T-helper 2 cell treated with Interferon-gamma antibody and Interleukin-4, amounts not matched to agents 5 μg/mL and 100 μg/mL, for 36 hours (primary cell): ENCODE results near the gene CAPN12.
A peak's percentile ranks its signal among the peaks of the same experiment; 100 is the strongest.

Experiments
- DNase-seq: peaks from one replicate; pipeline ENCODE4 v3.0.0; 2021; ENCODE audit warnings: low spot score
- H3K27ac Mint-ChIP-seq: one replicate; pipeline ENCODE4 v1.8.0; 2021; ENCODE audit warnings: mild to moderate bottlenecking, mixed read lengths
- H3K27me3 Mint-ChIP-seq: one replicate; pipeline ENCODE4 v1.8.0; 2021; ENCODE audit warnings: low read depth, mixed read lengths
- H3K36me3 Mint-ChIP-seq: one replicate; pipeline ENCODE4 v1.8.0; 2021; ENCODE audit warnings: low read depth, mixed read lengths
- H3K4me1 Mint-ChIP-seq: one replicate; pipeline ENCODE4 v1.8.0; 2021; ENCODE audit warnings: low read depth, mixed read lengths
- H3K4me3 Mint-ChIP-seq: one replicate; pipeline ENCODE4 v1.8.0; 2022; ENCODE audit warnings: mild to moderate bottlenecking, moderate library complexity, mixed read lengths
- H3K9me3 Mint-ChIP-seq: one replicate; pipeline ENCODE4 v1.8.0; 2021; ENCODE audit warnings: mixed read lengths

Gene CAPN12

DNA sequence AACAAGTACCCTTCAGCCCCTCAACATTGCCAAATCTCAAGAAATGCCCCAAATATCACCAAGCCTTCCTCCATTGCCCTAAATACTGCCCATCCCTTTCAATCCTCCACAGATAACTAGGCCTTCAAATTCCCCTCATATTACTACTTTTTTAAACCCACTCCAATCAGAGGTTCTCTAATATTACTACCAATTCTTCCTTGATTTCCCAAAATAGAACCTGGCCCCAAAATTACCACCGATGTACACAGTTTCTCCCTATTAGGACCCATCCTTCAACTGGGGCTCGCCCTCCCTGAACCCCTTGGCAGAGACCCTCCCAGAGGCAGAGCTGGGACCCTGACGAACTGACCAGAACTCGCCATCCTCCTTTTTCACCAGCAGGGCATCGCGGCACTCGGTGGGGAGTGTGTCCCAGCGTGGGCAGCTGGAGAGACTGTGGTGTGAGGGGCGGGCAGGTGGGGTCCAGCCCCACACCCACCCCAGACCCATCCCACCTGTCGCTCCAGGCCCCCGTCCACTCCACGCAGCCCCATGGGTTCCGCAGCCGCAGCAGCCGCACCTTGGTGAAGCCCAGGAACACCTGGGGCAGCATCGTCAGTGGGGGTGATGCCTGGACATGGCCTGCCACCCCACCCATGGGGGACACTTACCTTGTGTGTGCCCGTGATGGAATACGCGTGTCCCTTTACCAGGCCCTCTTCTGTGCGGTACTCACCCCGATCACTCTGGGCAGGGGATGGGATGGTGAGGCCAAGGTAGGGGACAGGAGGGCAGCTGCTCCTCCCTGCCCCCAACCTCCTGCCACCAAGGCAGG, 6.1 kb downstream of the CAPN12 start:
- Mint-ChIP-seq H3K4me3 (peak overlapping the region; percentile 49), H3K27ac (peak overlapping the region; percentile 45), H3K36me3 (peaks cover 3% of the 10 kb centered on the region), H3K9me3 (no peaks in the 10 kb centered on the region), H3K4me1 (peaks cover 33% of the 10 kb centered on the region), H3K27me3 (peaks cover 5% of the 10 kb centered on the region)
- DNase-seq, result no peak

DNA sequence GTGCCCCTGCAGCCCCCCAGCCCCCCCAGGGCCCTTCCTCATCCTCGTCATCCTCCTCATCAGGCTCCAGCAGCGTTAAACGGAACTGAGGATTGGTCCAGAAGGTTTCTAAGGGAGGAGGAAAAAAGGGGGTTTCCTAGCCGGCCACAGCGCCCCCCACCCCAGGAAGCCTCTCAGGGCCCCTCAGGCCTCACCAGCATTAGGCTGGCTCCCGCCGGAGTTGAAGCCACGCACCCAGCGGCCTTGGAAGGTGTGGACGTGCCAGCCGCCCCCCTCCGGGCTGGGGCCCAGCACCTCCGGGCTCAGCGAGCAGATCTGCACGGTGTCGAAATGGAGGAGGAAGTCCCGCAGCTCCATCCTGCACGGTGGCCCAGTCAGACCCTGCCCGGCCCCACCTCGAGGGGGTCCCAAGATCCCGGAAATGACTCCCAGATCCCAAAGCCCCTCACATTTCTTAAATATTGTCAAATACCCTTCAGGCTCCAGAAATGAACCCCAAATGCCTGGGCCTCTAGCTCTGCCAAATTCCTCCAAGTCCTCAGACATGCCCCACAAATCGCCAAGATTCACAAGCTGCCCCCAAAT, 6.9 kb downstream of the CAPN12 start:
- Mint-ChIP-seq H3K4me3 (peak overlapping the region; percentile 49), H3K27me3 (peaks cover 5% of the 10 kb centered on the region), H3K36me3 (peaks cover 8% of the 10 kb centered on the region), H3K9me3 (no peaks in the 10 kb centered on the region), H3K4me1 (peaks cover 34% of the 10 kb centered on the region), H3K27ac (peak overlapping the region; percentile 45)
- no peak for DNase-seq

DNA sequence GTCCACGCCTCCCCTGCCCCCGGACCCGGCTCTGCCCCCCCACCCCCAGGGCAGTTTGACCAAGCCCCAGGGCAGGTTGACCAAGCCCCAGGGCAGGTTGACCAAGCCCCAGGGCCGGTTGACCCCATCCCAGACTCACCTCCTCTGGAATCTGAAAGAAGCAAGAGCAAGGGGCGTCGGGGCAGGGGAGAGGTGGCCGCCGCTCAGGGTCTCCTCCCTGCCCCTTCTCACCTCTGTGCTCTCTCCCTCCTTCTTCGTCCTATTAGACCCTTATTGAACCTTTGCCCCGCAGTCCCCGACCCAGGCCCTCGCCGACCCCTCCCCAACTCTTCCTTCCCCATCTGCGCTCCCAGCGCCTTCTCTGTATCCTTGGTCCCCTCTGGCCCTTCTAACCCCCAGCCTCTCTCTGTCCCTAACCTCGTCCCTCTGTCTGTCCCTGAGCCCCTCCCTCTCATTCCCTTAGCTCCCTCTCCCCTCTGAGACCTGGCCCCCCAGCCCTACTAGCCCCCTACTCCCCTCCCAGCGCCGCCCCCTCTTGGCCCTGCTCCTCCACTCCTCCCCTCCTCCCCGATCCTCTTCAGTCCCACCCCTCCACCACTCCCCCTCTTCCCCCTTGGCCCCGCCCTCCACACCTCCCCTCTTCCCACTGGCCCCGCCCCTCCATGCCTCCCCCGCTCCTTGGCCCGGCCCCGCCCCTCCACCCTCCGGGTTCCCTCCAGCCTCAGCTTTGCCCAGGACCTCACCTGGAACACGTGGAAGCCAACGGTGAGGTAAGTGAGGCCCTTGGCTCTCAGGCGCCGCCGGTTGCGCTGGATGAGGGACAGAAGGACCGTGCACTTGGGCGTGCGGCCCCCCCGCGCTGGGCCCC, 7.6 kb downstream of the CAPN12 start:
- Mint-ChIP-seq H3K4me3 (peak overlapping the region; percentile 68), H3K4me1 (peaks cover 34% of the 10 kb centered on the region), H3K27ac (peak overlapping the region; percentile 52), H3K27me3 (peaks cover 5% of the 10 kb centered on the region), H3K9me3 (no peaks in the 10 kb centered on the region), H3K36me3 (peaks cover 15% of the 10 kb centered on the region)
- DNase-seq, result no peak

DNA sequence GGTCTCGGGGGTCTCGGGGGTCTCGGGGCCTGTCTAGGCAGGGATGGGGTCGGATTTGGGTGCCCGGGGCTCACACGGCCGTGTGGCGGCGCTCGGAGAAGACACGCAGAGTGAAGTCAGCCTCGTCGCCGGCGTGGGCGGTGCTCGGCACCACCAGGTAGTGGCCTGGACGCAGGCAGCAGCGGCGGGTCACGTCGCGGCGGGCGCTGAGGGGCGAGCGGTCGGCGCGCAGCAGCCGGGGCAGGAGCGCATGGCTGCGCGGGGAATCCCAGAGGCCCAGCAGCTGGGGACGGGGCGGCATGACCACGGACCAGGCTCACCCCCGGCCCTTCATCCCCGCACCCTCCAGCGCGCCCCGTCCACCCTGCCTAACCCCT, 8.2 kb downstream of the CAPN12 start:
- H3K27me3 Mint-ChIP-seq, result peaks cover 5% of the 10 kb centered on the region
- peak; percentile 62 for DNase-seq
- peaks cover 16% of the 10 kb centered on the region for H3K36me3 Mint-ChIP-seq
- no peaks in the 10 kb centered on the region for H3K9me3 Mint-ChIP-seq
- H3K27ac Mint-ChIP-seq, result peak overlapping the region; percentile 73
- peaks cover 34% of the 10 kb centered on the region for H3K4me1 Mint-ChIP-seq
- peak overlapping the region; percentile 49 for H3K4me3 Mint-ChIP-seq

DNA sequence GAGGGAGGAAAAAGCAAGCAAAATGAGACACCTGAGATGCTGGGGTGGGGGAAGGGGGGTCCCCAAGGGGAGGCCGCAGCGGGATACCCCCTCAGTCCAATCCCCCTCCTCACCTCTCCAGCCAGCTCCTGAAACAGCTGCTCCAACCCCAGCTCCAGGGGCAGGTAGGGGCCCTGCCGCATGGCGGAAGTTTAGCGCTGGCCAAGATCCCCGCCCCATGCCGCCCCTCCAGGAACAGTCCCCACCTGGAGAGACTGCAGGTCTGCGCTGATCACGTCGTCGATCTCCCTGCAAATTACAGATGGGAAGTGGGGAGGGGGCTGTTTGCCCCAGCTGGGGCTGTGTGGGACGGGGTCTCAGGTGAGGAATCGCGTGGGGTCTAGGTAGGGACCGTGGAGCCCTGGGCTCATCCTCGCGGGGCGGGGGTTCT, 9.0 kb downstream of the CAPN12 start:
- Mint-ChIP-seq H3K4me1 (peaks cover 34% of the 10 kb centered on the region), H3K36me3 (peaks cover 20% of the 10 kb centered on the region), H3K9me3 (no peaks in the 10 kb centered on the region), H3K27me3 (peaks cover 5% of the 10 kb centered on the region), H3K27ac (peak overlapping the region; percentile 86), H3K4me3 (peak overlapping the region; percentile 77)
- DNase-seq, result no peak

DNA sequence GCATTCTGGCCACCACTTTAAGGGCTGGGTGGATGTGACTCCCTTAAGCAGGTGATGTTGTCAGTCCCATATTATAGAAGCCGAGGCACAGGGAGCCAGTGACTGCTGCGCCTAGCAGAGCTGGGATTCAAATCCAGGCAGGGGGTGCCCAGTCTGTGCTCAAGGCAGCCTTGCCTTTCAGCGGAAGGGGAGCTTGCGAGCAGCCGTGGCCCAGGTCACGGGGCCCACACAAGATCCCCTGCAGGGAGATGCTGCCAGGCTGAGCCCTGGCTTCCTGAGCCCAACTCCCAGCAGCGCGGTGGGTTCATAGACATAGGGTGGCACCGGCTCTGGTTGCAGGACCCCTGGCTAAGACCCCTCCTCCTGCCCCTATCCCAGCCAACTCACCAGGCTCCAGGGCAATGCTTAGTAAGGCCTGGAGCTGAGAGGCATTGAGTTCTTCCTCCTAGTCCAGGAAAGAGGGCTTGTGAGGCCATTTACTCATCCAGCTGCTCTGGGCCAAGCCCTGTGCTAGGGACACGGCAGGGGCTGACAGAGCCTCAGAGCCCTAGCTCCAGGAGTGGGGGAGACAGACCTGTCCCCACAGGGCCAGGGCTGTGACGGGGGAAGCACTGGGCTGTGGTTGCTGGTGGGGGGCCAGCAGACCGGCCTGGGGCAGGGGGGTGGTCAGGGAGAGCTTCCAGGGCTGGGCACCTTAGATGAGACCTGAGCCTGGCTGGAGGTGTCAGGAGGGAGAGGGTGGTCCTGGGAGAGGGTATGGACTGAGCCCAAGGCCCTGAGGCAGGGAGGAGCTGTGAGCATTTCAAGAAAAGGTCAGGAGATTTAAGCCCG, 9.6 kb downstream of the CAPN12 start:
- H3K4me3 Mint-ChIP-seq, result peak overlapping the region; percentile 77
- H3K9me3 Mint-ChIP-seq, result no peaks in the 10 kb centered on the region
- peaks cover 32% of the 10 kb centered on the region for H3K4me1 Mint-ChIP-seq
- peaks cover 5% of the 10 kb centered on the region for H3K27me3 Mint-ChIP-seq
- H3K27ac Mint-ChIP-seq, result peak overlapping the region; percentile 86
- DNase-seq, result peak; percentile 23
- H3K36me3 Mint-ChIP-seq, result peaks cover 25% of the 10 kb centered on the region

DNA sequence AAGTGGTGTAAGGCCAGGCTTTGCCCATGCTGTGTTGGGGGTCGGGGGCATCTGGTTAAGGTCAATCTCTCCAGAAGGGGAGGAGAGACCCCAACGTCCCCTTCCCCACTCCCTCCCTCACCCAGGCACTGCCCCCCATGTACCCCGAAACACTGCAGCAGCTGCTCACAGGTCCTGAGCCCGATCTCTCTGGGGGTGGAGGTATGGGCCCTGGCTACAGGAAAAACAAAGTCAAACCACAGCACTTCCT, 10.2 kb downstream of the CAPN12 start:
- Mint-ChIP-seq H3K9me3 (no peaks in the 10 kb centered on the region), H3K27ac (peak overlapping the region; percentile 86), H3K4me3 (peak overlapping the region; percentile 77), H3K4me1 (peaks cover 31% of the 10 kb centered on the region), H3K36me3 (peaks cover 27% of the 10 kb centered on the region), H3K27me3 (peaks cover 5% of the 10 kb centered on the region)
- DNase-seq, result no peak

DNA sequence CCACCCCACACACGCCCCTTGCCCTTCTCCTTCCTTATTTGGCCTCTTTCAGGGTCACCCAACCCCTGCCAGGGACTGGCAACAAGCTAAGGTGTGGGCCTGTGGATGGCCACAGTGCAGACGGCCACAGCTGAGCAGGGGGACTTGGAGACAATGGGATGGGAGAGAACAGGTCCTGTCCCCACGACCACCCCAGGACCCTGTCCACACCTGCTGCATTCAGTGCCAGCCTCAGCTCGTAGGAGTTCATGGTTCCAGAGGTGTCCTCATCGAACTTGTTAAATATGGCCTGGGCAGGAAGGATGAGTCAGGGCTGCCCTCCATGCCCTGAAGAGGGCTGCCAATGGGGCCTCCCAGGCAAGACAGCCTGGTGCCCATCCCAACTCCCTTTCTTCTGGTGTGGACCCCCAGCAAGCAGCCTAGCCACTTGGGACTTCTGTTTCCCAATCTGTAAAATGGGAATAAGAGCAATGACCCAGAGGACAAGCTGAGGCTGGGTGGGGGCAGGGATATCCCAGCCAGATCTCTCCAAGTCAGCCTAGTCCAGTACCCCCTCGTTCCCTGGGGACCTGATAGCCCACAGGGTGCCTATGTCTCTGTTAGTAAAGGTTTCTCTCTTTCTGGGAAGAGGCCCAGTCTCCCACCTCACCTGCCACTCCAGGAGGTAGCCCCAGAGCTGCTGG, 10.6 kb downstream of the CAPN12 start:
- no peak for DNase-seq
- H3K36me3 Mint-ChIP-seq, result peaks cover 31% of the 10 kb centered on the region
- peaks cover 5% of the 10 kb centered on the region for H3K27me3 Mint-ChIP-seq
- no peaks in the 10 kb centered on the region for H3K9me3 Mint-ChIP-seq
- H3K4me3 Mint-ChIP-seq, result peak overlapping the region; percentile 77
- peaks cover 31% of the 10 kb centered on the region for H3K4me1 Mint-ChIP-seq
- peak overlapping the region; percentile 86 for H3K27ac Mint-ChIP-seq

DNA sequence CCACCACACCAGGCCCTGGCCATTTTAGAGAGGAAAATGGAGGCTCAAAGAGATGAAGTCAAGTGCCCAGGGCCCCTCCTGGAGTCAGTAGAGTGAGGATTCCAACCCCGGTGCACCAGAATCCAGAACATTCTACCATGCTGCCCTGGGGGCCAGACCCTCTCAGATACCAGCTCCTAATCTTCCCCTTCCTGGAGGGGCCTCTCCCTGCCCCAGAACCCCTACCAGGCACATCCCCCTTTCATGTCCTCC, 11.1 kb downstream of the CAPN12 start:
- Mint-ChIP-seq H3K36me3 (peaks cover 33% of the 10 kb centered on the region), H3K27ac (peak overlapping the region; percentile 86), H3K4me3 (no peak overlapping the region), H3K9me3 (no peaks in the 10 kb centered on the region), H3K27me3 (peaks cover 5% of the 10 kb centered on the region), H3K4me1 (peaks cover 31% of the 10 kb centered on the region)
- no peak for DNase-seq

DNA sequence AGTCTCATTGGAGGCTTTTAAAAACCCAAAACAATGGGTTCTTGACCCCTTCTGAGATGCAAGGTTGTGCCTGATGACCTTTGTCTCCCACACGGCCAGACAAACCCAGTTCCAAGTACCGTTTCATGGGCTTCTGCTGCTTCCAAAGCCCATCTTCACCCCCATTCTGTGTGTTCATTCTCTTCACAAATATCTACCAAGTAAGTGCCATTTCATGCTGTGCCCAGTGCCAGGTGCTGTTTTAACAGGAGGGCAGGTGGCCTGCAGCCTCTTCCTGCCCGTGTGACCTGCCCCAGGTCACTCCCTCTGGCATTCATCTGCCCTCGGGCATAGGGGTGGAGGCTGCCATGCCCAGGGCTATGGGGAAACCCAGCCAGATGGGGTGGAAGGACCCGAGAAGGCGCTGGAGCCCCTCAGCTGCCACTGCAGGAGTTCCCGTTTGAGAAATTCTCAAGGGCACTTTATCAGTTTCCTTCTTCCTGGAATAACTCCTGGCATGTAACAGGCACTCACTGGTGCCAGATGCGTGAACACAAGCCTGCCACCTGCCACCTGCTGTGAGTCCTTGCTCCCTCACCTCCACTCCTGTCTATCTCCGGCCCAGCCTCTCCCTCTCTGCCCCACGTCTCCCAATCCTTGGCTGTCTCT, 12.5 kb downstream of the CAPN12 start:
- Mint-ChIP-seq H3K27ac (peak overlapping the region; percentile 17), H3K27me3 (no peaks in the 10 kb centered on the region), H3K4me3 (no peak overlapping the region), H3K4me1 (peaks cover 28% of the 10 kb centered on the region), H3K36me3 (peaks cover 42% of the 10 kb centered on the region), H3K9me3 (no peaks in the 10 kb centered on the region)
- no peak for DNase-seq

DNA sequence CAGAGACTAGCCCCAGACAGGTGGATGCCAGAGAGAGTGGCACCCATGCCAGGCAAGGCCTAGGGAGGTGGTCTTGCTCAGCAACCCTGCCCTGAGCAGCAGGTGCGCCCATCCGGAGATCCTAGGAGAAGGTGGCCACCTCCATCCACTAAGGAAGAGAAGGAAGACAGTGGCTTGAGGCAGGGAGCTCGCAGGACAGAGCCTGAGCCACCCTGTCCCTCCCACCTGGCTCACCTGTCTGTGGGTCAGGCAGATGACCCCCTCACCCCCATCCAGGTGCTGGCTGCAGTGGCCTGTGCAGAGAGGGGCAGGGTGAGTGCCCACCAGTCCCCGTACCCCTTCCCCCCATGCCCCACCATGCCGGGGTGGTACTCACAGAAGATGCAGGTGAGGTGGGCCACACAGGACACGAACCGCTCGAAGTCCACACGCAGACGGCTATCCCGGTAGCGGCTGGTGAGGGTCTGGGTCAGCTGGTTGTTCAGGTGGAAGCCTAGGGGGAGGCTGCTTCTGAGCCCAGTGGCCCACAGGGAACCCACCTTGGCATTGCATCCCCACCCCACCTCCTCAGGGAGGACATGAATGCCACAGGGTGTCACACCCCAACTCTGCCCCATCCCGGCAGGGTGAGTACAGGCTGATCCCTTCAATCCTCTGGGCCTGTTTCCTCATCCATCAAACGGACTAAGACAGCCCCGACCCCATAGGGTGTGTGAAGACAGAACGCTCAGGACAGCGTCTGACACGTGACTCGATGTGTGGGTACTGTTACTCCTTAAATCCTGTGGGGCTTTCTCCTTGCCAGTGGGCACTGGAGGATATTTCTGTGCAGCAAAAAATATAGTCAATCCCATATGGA, 13.3 kb downstream of the CAPN12 start:
- H3K27ac Mint-ChIP-seq, result peak overlapping the region; percentile 42
- H3K36me3 Mint-ChIP-seq, result peaks cover 50% of the 10 kb centered on the region

DNA sequence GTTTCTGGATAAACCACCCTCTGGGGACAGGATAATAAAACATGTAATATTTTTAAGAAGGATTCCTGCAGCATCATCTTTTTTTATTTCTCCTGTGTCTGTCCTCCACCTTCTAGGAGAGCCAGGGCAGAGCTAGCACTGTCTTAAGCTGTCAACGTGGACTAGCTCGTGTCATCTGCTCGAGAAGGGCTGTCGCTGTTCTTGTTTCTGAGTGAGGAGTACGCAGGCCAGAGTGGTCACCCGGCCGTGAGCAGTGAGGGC, 13.9 kb downstream of the CAPN12 start:
- H3K9me3 Mint-ChIP-seq, result no peaks in the 10 kb centered on the region
- peaks cover 53% of the 10 kb centered on the region for H3K36me3 Mint-ChIP-seq
- peak overlapping the region; percentile 42 for H3K27ac Mint-ChIP-seq
- no peak for DNase-seq
- no peaks in the 10 kb centered on the region for H3K27me3 Mint-ChIP-seq
- H3K4me1 Mint-ChIP-seq, result peaks cover 24% of the 10 kb centered on the region
- no peak overlapping the region for H3K4me3 Mint-ChIP-seq

More for the DNA sequence above, 13.3 kb downstream of the CAPN12 start:
- no peaks in the 10 kb centered on the region for H3K9me3 Mint-ChIP-seq
- H3K4me1 Mint-ChIP-seq, result peaks cover 24% of the 10 kb centered on the region
- H3K27me3 Mint-ChIP-seq, result no peaks in the 10 kb centered on the region
- no peak for DNase-seq
- H3K4me3 Mint-ChIP-seq, result no peak overlapping the region
